ENCODE data around the gene P3H3. TPM values are rescaled to one million over a fixed set of nuclear protein-coding genes. Genes with fewer than 3 reads are reported as not detected.

Gene P3H3
- polyA plus RNA-seq, 1 donor (not counting 4 experiments of a cell fraction or from before 2014, with no cell fraction given) = 3.9 TPM

DNA sequence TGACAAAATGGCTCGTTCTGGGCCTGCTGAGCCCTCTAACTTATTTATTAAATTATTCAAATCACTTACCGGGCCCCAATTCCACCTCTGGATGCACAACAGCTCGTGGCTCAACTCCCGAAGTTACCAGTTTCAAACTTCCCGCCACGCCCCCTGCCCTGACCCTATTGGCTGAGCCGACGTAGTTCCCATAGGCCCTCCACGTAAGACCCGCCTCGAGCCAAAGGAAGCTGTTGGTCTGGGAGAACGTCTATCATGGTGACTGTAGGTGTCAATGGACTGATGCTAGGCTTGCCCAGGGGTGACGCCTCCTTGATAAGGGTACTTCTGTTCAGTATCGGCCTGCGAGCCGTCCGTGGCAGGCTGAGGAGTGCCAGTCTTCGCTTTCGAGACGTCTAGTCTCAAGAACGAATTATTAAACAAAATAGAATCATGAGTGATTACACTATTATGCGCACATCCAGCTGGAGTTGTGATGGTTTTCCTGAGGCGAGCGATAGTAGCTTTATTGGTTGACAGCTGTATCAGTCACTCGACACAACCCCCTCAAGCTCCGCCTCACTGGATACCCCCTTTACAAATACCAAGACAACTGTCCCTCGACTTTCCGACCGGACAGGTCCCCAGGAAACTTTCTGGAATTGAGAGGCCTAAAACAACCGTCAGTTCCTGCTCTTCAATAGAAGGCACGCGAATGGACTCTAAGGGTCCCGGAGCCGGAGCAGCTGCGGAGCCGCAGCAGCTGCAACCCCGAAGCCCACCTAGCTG, 23.1 kb downstream of the P3H3 start, which contains the start of gene CDCA3:
Gene CDCA3, minus strand, starts transcription at position 134 of the 768 bp plus-strand sequence. CDS start 334 bp downstream, outside the sequence.
- H3K79me2 ChIP-seq (ENCODE audit: control insufficient read depth, insufficient read depth, low read length) = peaks cover 41% of the 10 kb centered on the region
- H3K9me3 ChIP-seq (ENCODE audit: control insufficient read depth, low read depth, low read length) = no peaks in the 10 kb centered on the region
- peak within 1 kb of the TSS; percentile 100 for H2AFZ ChIP-seq (ENCODE audit: control insufficient read depth, low read length)
- H4K20me1 ChIP-seq (ENCODE audit: control insufficient read depth, extremely low read depth, insufficient read depth, low read length) = no peaks in the 10 kb centered on the region
- peak within 1 kb of the TSS; percentile 72 to 99 (median 95) for H3K4me3 ChIP-seq (ENCODE audit: control insufficient read depth in 2 of 3, extremely low read depth in 1 of 3, insufficient read depth in 2 of 3, low read depth in 1 of 3, low read length in 3 of 3)
- H3K36me3 ChIP-seq (ENCODE audit: control insufficient read depth in 2 of 2, extremely low read depth in 1 of 2, insufficient read depth in 2 of 2, low read length in 2 of 2) = peaks cover 15 to 45% of the 10 kb centered on the region in 2 experiments
- FAIRE-seq = peak; percentile 95
- peak within 1 kb of the TSS; percentile 92 for H3K9ac ChIP-seq (ENCODE audit: control insufficient read depth, extremely low read depth, insufficient read depth, low read length)
- H3K4me1 ChIP-seq (ENCODE audit: control insufficient read depth, extremely low read depth, insufficient read depth, low read length) = peaks cover 21% of the 10 kb centered on the region
- TF ChIP-seq CTCF (optimal IDR thresholded peaks at IDR 0.05 in 1 of 3, IDR thresholded peaks at IDR 0.05 in 1 of 3, conservative IDR thresholded peaks at IDR 0.05 in 1 of 3; ENCODE audit: extremely low read depth in 1 of 3, insufficient read depth in 2 of 3, low read length in 3 of 3) = no peak
- TF ChIP-seq EZH2 (IDR thresholded peaks at IDR 0.05; ENCODE audit: low read length) = no peak
- dilution Hi-C loops (cut with MboI; ENCODE audit: extremely low pct_ligation_motif_present, low sequenced_read_pairs) = no loop called here
- peak; percentile 97 for DNase-seq (ENCODE audit: low read depth, low spot score)
- peak within 1 kb of the TSS; percentile 91 for H3K27ac ChIP-seq (ENCODE audit: control insufficient read depth, insufficient read depth, low read length)
- no peaks in the 10 kb centered on the region for H3K27me3 ChIP-seq (ENCODE audit: control insufficient read depth, extremely low read depth, insufficient read depth, low read length)
- H3K9me1 ChIP-seq (ENCODE audit: control insufficient read depth, extremely low read depth, insufficient read depth, low read length) = no peaks in the 10 kb centered on the region
- H3K4me2 ChIP-seq (ENCODE audit: control insufficient read depth, extremely low read depth, insufficient read depth, low read depth, low read length) = peak within 1 kb of the TSS; percentile 94

DNA sequence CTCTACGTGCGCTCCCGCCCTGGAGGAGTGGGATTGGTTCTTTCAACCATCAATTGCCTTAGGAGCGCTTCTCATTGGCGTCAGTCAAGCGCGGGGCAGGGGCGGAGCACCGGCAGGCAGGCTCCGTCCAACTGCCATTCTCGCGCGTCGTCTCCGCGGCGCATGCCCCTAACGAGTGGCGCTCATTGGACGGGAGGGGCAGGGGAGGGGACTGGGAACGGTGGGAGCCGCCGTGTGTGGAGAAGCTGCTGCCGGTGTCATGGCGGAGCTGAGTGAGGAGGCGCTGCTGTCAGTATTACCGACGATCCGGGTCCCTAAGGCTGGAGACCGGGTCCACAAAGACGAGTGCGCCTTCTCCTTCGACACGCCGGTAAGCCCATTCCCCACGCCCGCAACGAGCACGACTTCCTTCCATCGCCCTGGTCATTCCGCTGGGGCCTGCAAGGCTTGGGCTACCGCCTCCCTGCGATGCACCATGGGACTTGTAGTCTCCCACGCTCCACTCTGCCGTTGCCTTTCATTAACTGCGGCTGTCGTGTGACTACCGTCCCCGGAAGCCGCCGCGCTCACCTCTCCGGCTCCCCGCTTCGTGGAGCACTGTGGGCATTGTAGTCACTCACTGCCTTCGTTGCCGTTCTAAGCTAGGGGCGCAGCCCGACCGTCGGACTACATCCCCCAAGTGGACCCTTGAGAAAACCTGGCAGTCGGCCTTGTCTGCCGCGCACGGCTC, 23.9 kb downstream of the P3H3 start, which contains the start of gene USP5:
Gene USP5, plus strand, starts transcription at position 230 of the 730 bp plus-strand sequence. Its CDS starts 30 bp downstream, at position 260.
- H3K9me1 ChIP-seq (ENCODE audit: control insufficient read depth, extremely low read depth, insufficient read depth, low read length) = no peaks in the 10 kb centered on the region
- DNase-seq (ENCODE audit: low read depth, low spot score) (peak; percentile 96), FAIRE-seq (peak; percentile 66)
- H3K4me3 ChIP-seq (ENCODE audit: control insufficient read depth in 2 of 3, extremely low read depth in 1 of 3, insufficient read depth in 2 of 3, low read depth in 1 of 3, low read length in 3 of 3) = peak within 1 kb of the TSS; percentile 72 to 99 (median 95)
- TF ChIP-seq CTCF (optimal IDR thresholded peaks at IDR 0.05 in 1 of 3, IDR thresholded peaks at IDR 0.05 in 1 of 3, conservative IDR thresholded peaks at IDR 0.05 in 1 of 3; ENCODE audit: extremely low read depth in 1 of 3, insufficient read depth in 2 of 3, low read length in 3 of 3) (no peak), EZH2 (IDR thresholded peaks at IDR 0.05; ENCODE audit: low read length) (no peak)
- H3K36me3 ChIP-seq (ENCODE audit: control insufficient read depth in 2 of 2, extremely low read depth in 1 of 2, insufficient read depth in 2 of 2, low read length in 2 of 2) = peaks cover 17 to 38% of the 10 kb centered on the region in 2 experiments
- H3K4me2 ChIP-seq (ENCODE audit: control insufficient read depth, extremely low read depth, insufficient read depth, low read depth, low read length) = peak within 1 kb of the TSS; percentile 94
- peak within 1 kb of the TSS; percentile 100 for H2AFZ ChIP-seq (ENCODE audit: control insufficient read depth, low read length)
- dilution Hi-C loops (cut with MboI; ENCODE audit: extremely low pct_ligation_motif_present, low sequenced_read_pairs) = no loop called here
- peaks cover 41% of the 10 kb centered on the region for H3K79me2 ChIP-seq (ENCODE audit: control insufficient read depth, insufficient read depth, low read length)
- H3K9ac ChIP-seq (ENCODE audit: control insufficient read depth, extremely low read depth, insufficient read depth, low read length) = peak within 1 kb of the TSS; percentile 92
- H3K27me3 ChIP-seq (ENCODE audit: control insufficient read depth, extremely low read depth, insufficient read depth, low read length) = no peaks in the 10 kb centered on the region
- H3K4me1 ChIP-seq (ENCODE audit: control insufficient read depth, extremely low read depth, insufficient read depth, low read length) = peaks cover 21% of the 10 kb centered on the region
- H3K9me3 ChIP-seq (ENCODE audit: control insufficient read depth, low read depth, low read length) = no peaks in the 10 kb centered on the region
- no peaks in the 10 kb centered on the region for H4K20me1 ChIP-seq (ENCODE audit: control insufficient read depth, extremely low read depth, insufficient read depth, low read length)
- H3K27ac ChIP-seq (ENCODE audit: control insufficient read depth, insufficient read depth, low read length) = peak within 1 kb of the TSS; percentile 91

Data from keratinocyte (primary cell).